ENCODE measurements around the gene MBD6.

DNA sequence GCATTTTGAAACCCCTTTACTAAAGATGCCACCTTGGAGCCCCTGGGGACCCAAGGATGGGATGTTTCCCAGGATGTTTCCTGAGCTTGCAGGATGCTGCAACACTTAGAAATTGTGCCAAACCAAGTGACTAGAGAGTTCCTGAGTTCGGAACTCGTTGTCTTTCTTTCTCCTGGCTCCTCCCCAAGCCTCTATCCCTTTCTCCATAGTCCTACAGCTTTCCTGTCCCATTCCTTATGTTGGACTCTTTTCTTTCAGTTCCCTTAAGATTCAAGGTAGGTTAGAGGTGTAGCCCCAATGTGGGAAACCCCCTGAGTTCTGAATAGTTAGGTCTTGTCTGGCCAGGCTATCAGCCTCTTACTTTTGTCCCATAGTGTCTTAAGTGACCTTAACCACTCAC lies 25.9 kb downstream of the MBD6 start:
- no peak for TF ChIP-seq CTCF (IDR thresholded peaks at IDR 0.05)
- TF ChIP-seq POLR2A (IDR thresholded peaks at IDR 0.05), result no peak

Data from uterus (tissue), 2 donors.